ENCODE results near the gene TFPI.
"Not testable (repeated sequence)": the region's sequence is repeated elsewhere in the genome, so short reads cannot be mapped to it uniquely, and the experiment has no call there.

TFPI gene

DNA sequence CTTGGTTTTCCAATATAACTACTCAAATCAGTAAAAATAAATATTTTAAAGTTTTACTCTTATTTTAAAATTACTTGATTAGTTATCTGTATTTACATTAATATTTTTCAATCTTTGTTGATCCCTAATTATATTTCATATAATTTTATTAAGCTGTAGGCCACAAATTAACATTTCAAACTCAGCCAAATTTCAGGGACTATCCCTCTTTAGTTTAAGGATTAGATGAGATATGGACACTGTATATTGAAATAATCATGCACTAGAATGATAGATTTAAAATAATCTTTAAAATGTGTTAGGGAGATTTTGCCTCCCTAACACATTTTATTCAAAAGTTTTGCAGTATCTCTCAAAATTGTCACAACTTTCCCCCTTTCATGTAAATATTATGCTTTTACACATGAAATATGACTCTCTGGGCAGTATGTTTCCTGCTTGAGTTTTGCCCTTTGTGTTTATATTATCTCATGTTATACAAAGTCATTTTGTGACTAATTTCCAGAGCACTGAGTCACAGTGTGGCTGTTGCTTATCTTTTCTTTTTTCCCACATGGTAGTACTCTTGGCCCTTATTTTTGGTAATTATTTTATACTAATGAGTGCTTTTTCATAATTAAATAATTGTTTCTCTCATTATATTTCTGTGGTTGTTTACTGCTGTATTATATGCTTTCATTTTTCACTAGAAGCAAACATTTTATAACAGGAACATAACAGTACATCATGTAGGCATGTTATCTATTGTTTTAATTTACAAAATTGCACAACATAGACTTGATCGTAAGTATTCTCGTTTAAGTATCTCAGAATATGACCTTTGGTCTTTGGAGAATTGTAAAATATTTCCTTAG, 1.2 kb downstream of the TFPI start:
- DNase-seq = peak; percentile 75

DNA sequence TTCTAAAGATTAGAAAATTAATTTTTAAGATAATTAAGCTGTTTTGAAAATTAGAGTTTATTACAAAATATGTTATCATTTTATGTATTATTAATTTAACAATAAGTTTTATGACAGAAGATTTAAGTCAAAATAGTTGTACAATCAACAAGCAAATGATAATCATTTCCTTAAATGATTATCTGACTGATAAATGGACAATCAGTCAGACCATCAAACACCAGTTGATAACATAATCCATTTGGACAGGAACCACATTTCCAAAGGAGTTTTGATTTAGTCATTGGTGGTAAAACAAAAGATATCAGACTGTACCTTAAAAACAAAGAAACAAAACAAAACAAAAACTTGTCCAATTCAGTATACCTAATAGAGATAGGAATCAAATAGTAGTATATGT, 1.9 kb downstream of the TFPI start:
- DNase-seq = no peak

DNA sequence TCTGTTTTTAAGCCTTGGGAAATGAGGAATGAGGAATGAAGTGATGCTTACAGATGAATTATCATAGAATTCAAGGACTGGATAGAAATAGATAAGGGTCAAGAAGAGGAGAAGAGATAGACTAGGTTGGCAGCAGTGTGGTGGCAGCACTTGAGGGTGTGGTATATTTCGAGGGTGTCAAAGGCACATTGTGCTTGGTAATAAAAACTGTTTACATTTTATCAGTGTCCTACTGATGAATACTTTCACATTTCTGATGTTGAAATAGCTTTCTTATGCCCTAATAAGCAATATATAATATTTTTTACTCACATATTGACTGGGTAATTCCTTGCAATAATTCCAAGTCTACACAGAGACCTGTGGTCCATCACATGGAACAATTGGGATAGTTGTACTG, 3.4 kb downstream of the TFPI start:
- no peak for DNase-seq

DNA sequence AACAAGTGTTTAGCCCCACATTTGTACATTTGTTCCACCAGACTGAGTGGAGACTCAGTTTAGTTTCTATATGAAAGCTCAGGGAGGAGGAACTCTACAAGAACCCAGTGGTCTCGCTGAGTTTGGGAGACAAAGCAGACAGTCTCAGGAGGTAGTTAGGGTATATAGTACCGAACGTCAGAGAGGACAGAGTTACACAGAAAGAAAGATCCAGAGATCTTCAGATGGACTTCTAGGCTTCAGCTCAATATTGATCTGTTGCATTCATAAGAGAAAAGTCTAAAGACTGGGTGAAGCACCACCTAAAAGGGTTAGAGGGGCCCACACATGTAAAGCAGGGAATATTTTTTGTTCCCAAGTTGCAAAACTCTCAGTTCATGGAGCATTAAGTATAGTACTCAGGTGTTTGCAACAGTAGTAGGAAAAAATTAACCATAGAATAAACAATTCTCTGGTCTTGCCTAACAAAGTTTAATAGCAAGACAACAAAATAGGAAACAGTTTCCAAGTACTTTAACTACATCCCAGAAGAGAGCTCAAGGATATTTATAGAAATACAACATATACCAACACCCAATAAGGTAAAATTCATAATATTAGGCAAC, 4.2 kb downstream of the TFPI start:
- no peak for DNase-seq

DNA sequence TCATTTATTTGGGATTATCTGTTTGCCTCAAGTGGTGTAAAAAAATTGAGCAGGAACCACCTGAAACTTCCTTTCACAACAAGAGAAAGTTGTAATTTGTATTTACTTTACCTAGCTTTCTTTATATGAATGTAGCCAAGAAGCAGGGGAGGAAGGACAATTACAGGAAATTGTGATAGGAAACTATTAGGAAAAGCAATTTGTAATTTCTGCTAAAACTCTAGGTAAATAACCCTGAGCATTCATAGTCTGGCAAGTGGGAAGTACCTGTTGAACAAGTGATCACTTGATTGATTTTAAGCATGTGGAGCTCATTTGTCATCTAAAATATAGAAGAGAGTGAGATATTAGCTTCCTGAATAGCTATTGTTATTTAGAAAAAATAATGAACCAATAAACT, 5.0 kb downstream of the TFPI start:
- no peak for DNase-seq

DNA sequence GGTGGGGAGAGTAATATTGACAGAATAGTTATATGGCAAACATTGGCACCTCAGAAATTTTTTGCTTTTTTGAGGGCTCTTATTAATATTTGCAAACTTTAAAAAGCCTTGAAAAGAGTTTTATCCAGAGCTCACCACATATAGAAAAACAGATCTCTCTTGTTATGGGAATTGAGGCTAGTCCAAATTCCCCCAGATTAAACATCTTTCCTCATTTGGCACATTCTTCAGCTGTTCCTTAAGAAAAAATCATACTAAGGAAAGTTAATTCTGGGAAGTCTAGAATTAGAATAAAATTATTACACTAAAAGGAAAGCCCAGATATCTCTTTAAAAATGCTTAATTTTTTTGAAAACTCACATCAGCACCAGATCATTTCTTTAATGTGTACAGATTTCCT, 5.6 kb downstream of the TFPI start:
- no peak for DNase-seq

DNA sequence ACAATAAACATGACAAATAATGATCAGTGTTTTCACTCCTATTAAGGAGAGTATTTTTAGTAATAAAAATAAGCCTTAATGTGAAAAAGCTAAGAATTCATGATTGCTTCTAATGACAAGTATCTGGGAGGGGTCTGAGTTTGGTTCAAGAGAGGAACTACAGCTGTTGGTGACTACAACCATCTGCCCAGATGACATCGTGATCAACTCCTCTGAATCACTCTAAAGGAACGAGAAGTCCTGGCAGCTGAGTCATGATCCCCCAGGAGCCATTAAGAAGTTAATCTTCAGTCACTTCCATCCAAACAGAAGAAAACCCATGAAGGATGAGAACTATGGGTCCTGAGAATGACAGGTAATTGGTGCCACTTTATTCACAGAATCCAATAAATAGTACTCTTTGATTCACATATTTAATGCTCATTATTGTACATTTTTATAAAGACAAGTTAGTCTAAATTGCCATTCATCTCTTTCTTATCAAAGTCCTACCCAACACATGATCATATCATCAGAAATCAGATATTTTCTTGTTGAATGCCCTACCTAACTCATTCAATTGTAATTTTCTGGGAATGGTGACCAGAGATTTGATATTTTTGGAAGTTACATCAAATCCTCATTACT, 6.8 kb downstream of the TFPI start:
- DNase-seq = peak; percentile 90

DNA sequence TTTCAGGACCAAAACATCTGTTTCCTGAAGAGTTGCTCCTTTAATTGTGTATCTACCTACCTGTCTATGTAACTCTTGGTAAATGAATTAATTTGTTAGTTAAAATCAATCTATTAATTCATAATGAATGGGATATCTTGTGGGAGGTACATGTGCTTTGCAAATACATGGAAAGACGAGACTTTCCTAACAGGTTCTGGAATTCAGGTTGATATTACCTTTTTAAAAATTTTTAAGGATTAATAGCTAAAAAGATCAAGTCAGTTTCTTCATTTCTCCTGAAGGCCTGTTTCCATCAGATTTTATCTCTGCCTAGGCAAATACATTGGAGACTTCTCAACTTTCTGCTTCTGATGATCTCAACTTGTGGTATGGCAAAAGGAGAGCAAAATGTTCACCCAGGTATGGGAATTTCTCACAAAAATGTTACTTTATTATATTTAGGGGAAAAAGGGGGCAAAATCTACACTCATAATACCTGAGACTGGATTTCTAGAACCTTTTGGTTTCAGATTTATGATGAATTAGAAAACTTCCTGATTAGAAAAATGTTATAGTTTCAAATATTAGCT, 7.4 kb downstream of the TFPI start:
- DNase-seq = no peak

DNA sequence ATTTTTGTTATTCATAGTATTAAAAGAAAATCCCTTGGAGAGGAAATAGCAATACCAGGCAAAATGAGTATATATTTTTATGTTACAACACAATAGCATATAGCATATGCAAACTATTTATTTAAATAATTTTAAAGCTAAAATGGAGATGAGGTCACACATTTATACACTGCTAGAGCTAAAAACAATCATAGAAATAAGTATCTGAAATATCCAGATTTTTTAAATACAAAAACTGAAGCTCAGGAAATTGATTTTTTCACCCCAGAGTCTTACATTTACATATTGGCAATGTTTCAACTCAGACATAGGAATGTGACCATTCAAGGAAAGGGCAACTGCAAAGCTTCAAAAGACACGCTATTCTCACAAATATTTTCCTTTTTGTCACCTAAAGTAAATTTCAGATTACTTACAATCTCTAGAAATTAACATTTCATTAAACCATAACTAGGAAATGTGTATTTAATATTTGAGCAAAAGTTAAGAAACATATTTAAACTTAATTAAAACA, 8.9 kb downstream of the TFPI start:
- DNase-seq = no peak

DNA sequence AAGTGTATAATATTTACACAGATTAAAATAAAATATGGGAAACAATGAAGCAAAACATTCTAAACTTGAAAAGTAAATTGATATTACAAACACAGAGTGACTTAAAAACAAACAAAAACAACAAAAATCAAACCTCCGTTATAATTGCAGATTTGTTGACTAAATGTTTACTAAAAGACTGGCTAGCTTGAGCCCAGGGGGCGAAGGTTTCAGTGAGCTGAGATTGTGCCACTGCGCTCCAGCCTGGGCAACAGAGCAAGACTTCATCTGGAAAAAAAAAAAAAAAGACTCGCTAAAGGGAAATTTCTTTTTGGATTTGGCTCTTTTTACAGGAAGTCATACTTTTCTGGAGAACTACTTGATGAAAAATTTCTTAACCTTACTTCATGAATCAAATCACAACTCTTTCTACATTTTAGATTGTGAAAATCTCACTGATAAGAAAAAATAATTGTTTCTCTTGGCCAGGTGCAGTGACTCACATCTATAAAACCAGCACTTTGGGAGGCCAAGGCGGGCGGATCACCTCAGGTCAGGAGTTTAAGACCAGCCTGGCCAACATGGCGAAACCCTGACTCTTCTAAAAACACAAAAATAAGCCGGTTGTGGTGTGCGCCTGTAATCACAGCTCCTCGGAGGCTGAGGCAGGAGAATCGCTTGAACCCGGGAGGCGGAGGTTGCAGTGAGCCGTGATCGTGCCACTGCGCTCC, 9.7 kb downstream of the TFPI start:
- no peak for DNase-seq

DNA sequence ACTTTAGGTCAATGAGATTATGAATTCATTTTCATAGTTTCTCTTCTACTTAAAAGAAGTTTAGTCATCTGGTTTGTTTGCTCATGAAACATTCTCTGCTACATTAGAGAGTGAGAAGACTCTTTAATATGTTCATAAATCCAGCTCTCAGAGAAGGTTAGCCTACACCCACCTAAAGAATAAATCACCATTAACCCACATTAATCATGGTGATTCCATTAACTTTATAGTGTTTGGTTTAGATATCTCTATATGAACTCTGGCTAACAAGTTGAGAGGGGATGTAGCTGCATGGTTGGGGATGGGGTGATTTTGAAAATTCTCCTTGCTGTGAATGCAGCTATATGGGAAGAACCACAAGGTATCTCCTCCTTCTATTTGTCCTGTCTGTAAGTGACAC, 10.7 kb downstream of the TFPI start:
- no peak for DNase-seq

DNA sequence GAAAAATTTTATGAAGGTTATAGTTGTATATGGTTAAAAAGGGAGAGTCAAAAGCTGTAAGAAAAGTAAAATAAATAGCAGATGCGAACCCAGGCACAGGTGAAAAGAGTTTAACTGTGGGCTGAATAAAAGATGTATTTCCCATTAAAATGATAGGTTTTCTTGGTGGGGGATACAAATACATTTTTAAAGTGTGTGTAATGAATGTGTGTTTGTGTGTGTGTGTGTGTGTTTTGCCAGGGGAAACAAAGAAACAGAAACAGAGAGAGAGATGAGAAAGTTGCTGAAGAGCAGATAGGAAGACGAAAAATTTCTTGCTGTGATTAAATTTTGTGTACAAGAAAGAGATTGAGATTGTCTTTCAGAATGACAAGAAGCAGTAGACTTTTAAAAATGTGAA, 12.1 kb downstream of the TFPI start:
- DNase-seq = no peak

DNA sequence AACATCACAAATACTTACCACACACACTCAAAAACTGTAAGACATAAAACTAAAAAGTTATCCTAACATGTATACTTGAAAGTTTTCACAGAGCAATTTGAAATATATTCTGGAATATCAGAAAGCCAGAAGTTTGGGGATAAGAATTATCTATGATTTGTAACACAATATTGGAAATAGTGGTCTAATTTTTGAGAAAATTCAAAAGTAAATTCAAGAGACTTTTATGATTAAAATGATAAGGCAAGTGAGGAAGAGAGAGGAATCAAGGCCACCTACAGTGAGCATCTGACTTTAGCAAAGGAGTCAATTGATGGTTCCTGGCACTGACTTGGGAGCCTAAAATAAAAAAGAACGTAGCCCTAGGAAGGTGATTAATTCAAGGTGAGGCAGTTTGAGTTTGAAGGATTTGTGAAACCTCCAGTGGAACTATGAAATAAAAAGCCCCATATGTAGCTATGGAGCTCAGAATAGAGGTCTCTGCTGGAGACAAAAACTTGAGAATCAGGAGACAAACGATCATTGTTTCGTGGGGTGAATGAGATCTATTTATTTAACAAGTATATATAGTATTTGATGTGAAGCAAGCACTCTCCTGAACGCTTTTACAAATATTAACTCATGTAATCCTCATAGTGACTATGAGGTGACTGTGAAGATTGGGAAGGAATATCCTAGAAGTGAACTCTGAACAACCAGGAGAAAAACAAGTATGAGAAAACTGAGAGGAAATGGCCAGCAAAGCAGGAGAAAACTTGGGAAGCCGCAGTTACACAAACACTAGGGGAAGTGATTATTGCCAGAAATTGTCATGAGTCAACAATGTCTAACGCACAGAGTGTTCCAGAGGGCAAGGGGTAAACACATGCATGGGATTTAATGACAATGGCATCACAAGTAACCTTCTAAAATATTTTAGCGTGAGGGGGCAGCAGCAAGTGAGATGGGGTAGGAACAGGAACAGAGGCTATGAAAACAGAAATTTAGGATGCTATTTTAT, 12.8 kb downstream of the TFPI start:
- DNase-seq = peak; percentile 55

DNA sequence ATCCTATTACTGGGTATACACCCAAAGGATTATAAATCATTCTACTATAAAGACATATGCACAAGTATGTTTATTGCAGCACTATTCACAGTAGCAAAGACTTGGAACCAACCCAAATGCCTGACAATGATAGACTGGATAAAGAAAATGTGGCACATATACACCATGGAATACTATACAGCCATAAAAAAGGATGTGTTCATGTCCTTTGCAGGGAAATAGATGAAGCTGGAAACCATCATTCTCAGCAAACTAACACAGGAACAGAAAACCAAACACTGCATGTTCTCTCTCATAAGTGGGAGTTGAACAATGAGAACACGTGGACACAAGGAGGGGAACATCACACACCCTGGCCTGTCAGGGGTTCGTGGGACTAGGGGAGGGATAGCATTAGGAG, 16.0 kb downstream of the TFPI start:
- not testable (repeated sequence) for DNase-seq

DNA sequence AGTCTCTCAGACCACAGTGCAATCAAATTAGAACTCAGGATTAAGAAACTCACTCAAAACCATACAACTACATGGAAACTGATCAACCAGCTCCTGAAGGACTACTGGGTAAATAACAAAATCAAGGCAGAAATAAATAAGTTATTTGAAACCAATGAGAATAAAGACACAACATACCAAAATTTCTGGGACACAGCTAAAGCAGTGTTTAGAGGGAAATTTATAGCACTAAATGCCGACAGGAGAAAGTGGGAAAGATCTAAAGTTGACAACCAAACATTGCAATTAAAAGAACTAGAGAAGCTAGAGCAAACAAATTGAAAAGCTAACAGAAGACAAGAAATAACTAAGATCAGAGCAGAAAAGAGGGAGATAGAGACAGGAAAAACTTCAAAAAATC, 18.9 kb downstream of the TFPI start:
- not testable (repeated sequence) for DNase-seq

DNA sequence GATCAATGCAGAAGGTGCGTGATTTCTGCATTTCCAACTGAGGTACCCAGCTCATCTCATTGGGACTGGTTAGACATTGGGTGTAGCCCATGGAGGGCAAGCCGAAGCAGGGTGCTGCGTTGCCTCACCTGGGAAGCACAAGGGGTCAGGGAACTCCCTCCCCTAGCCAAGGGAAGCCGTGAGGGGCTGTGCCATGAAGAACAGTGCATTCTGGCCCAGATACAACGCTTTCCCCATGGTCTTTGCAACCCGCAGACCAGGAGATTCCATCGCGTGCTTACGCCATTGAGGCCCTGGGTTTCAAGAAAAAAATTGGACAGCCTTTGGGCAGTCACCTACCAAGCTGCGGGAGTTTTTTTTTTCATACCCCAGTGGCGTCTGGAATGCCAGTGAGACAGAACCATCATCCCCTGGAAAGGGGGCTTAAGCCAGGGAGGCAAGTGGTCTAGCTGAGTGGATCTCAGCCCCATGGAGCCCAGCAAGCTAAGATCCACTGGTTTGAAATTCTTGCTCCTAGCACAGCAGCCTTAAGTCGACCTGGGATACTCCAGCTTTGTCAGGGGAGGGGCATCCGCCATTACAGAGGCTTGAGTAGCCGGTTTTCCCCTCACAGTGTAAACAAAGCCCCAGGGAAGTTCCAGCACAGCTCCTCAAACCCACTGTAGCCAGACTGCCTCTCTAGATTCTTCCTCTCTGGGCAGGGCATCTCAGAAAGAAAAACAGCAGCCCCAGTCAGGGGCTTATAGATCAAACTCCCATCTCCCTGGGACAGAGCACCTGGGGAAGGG, 21.7 kb downstream of the TFPI start:
- no peak for DNase-seq

DNA sequence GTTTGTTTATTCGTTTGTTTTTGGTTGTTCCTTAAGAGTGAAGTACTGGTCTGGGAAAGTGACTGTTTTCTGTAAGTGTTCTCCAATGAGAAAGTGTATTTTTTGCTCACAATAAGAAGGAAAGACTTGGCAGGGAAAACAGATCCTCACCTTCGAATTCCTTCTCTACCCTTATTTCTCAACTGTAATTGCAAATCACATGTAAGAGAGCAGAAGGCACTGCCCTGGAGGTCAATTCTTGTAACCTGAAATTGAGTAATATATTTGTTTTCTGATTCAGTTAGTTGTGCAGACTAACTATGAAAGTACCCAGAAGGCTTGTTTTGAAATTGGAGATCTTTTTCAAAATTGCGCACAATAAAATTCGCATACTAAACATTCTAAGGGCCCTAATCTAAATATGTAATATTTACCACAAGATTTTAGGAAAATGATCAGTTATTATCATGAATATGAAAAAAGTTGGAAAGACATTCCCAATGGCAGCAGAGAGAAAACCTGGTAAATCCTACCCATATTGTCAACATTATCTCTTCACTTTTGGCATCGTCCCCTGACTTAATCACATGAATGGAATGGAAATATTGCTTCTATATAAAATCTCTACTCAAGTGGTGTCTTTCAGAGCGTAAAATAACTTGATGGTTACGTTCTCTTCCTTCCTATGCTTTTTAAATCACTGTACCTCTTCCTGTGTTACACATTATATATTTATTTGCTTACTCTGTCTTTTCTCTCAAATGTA, 24.1 kb downstream of the TFPI start:
- no peak for DNase-seq

DNA sequence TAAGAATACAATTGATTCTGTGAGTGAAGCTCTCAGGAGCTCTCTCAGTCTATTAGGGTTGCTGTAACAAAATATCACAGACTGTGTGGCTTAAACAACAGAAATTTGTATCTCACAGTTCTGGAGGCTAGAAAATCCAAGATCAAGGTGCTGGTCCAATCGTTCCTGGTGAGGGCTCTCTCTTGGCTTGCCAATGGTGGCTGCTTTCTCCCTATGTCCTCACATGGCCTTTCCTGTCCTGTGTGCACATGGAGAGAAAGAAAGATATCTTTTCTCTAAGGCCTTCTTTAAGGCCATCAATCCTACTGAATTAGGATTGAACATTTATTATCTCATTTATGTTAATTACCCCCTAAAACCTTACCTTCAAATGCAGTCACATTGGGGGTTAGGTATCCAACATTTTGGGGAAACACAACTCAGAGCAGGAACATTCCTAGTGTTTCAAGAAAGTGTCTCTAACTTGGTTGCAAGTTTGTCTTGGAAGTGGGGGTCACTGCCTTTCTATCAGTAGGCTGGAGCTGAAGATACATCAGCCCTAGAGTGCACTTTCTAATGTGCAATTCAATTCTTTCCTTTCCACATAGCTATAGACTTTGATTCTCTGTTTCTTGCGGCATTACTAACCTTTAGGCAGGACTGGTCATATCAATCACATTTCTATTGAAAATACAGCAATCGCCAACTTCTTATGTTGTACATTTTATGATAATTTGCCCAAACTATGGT, 24.8 kb downstream of the TFPI start:
- no peak for DNase-seq

DNA sequence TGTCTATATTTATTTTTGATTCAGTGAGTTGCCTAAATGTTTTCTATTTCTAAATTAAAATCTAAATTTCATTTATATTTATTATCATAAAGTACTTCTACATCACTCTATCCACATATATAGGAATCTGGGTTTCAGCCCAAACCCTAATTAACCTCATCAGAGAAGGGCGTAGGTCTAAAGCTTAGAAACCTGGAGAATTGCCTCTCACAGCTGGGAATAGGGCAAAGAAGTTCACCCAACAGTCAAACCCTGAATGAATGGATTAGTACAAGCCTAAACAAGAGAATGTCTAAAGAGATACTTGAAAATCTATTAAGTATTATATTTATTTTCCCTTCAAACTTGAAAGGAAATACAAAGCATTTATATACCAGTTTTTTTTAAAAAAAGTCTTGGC, 26.2 kb downstream of the TFPI start:
- DNase-seq = no peak
